SK-N-SH treated with all-trans-retinoic acid at 6 μM for 48 hours (cell line): Measurements from ENCODE around the gene SEMA4D.

ENCODE experiments used
- ATAC-seq: fragments of 200-7000 bp; cut with Tn5 transposase; 3 replicates; pipeline ENCODE4 v1.9.1; 2020; ENCODE audit warnings: mild to moderate bottlenecking, moderate library complexity
- ARNTL ChIP-seq: fragments of 450-650 bp; formaldehyde crosslinking; IDR thresholded peaks from 2 replicates; pipeline ENCODE4 v1.5.0; 2020; ENCODE audit warnings: low read depth, mild to moderate bottlenecking, moderate library complexity, borderline replicate concordance
- BACH2 ChIP-seq: fragments of 250-450 bp; sonication (Bioruptor Pico); IDR thresholded peaks from 2 replicates; pipeline ENCODE4 v1.9.0; 2021; ENCODE audit warnings: mild to moderate bottlenecking, borderline replicate concordance
- CREB5 ChIP-seq: fragments of 250-450 bp; sonication (Bioruptor Pico); IDR thresholded peaks from 2 replicates; pipeline ENCODE4 v1.5.1; 2020; ENCODE audit warnings: low read depth, mild to moderate bottlenecking, moderate library complexity
- CSDC2 ChIP-seq: fragments of 250-450 bp; sonication (Bioruptor Pico); IDR thresholded peaks from 2 replicates; pipeline ENCODE4 v1.5.0; 2020; ENCODE audit warnings: mild to moderate bottlenecking, moderate library complexity
- ESRRG ChIP-seq: fragments of 250-450 bp; sonication (Bioruptor Pico); IDR thresholded peaks from 2 replicates; pipeline ENCODE4 v1.6.1; 2021; ENCODE audit warnings: mild to moderate bottlenecking
- GLIS3 ChIP-seq: fragments of 250-450 bp; sonication (Bioruptor Pico); IDR thresholded peaks from 2 replicates; pipeline ENCODE4 v1.5.0; 2020; ENCODE audit warnings: mild to moderate bottlenecking, moderate library complexity
- ISL1 ChIP-seq: fragments of 250-450 bp; sonication (Bioruptor Pico); IDR thresholded peaks from 2 replicates; pipeline ENCODE4 v2.1.2; 2022; ENCODE audit warnings: mild to moderate bottlenecking, moderate library complexity
- OSR1 ChIP-seq: fragments of 250-450 bp; sonication (Bioruptor Pico); IDR thresholded peaks from 2 replicates; pipeline ENCODE4 v1.8.0; 2022; ENCODE audit warnings: moderate library complexity, mild to moderate bottlenecking, inconsistent platforms
- PATZ1 ChIP-seq: fragments of 250-450 bp; sonication (Bioruptor Pico); IDR thresholded peaks from 2 replicates; pipeline ENCODE4 v1.8.0; 2020; ENCODE audit warnings: mild to moderate bottlenecking, moderate library complexity, borderline replicate concordance
- PPARA ChIP-seq: fragments of 250-450 bp; sonication (Bioruptor Pico); IDR thresholded peaks from 2 replicates; pipeline ENCODE4 v1.5.0; 2020; ENCODE audit warnings: mild to moderate bottlenecking, borderline replicate concordance
- RARB ChIP-seq: fragments of 250-450 bp; sonication (Bioruptor Pico); IDR thresholded peaks from 2 replicates; pipeline ENCODE4 v1.8.0; 2021; ENCODE audit warnings: mild to moderate bottlenecking, moderate library complexity
- SNAI2 ChIP-seq: fragments of 250-450 bp; sonication (Bioruptor Pico); IDR thresholded peaks from 2 replicates; pipeline ENCODE4 v1.5.0; 2020; ENCODE audit warnings: mild to moderate bottlenecking, moderate library complexity
- TCF4 ChIP-seq: fragments of 250-450 bp; sonication (Bioruptor Pico); IDR thresholded peaks from 2 replicates; pipeline ENCODE4 v1.8.0; 2021; ENCODE audit warnings: mild to moderate bottlenecking, moderate library complexity, borderline replicate concordance
- ZC3H10 ChIP-seq: fragments of 250-450 bp; sonication (Bioruptor Pico); IDR thresholded peaks from 2 replicates; pipeline ENCODE4 v1.5.1; 2021; ENCODE audit warnings: mild to moderate bottlenecking, moderate library complexity
- ZFP3 ChIP-seq: fragments of 250-450 bp; sonication (Bioruptor Pico); IDR thresholded peaks from 2 replicates; pipeline ENCODE4 v1.5.0; 2020; ENCODE audit warnings: mild to moderate bottlenecking, moderate library complexity
- ZFP30 ChIP-seq: fragments of 450-650 bp; formaldehyde crosslinking; IDR thresholded peaks from 2 replicates; pipeline ENCODE4 v1.5.0; 2022; ENCODE audit warnings: mild to moderate bottlenecking, moderate library complexity
- ZNF565 ChIP-seq: fragments of 450-650 bp; formaldehyde crosslinking; conservative IDR thresholded peaks from 2 replicates; pipeline ENCODE4 v1.5.0; 2020; ENCODE audit warnings: low read depth, mild to moderate bottlenecking, moderate library complexity
- ZNF70 ChIP-seq: fragments of 450-650 bp; formaldehyde crosslinking; IDR thresholded peaks from 2 replicates; pipeline ENCODE4 v1.5.0; 2020; ENCODE audit warnings: mild to moderate bottlenecking, moderate library complexity
- ZNF8 ChIP-seq: fragments of 450-650 bp; formaldehyde crosslinking; IDR thresholded peaks from 2 replicates; pipeline ENCODE4 v1.5.0; 2020; ENCODE audit warnings: mild to moderate bottlenecking, moderate library complexity
- TF ChIP-seq, protein P1 (sequence below): fragments of 250-450 bp; sonication (Bioruptor Pico); IDR thresholded peaks from 2 replicates; pipeline ENCODE4 v1.5.0; 2020; ENCODE audit warnings: mild to moderate bottlenecking, moderate library complexity
- TF ChIP-seq, protein P2 (sequence below): fragments of 250-450 bp; sonication (Bioruptor Pico); IDR thresholded peaks from 2 replicates; pipeline ENCODE4 v1.8.0; 2021; ENCODE audit warnings: low read depth, mild to moderate bottlenecking, moderate library complexity, borderline replicate concordance

SEMA4D gene

DNA sequence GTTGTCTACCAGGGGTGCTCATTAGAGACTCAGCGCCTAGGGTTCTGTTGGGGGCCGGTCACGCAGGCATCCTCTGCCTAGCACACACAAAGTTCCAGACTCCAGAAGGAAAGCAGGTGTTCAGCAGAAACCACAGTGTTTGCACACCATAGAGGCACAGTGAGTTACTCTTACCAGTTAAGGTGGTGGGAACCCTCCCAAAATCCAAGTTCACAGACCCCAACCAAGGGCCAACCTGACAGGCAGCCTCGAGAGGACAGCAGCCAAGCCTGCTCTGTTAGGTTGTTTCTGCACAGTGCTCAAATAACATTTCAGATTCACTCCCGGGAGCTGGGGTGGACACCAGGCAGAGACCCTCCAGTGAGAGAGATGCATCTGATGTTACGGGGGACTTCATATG is 143.4 kb downstream of the SEMA4D start (continued):
- no peak for TF ChIP-seq CSDC2
- TF ChIP-seq BACH2 (CRISPR knock-in tag) = no peak
- TF ChIP-seq ZNF8 (CRISPR knock-in tag) = no peak

GRCh38 chr9:89353989-89354388 is 143.9 kb downstream of the SEMA4D start:
- ATAC-seq = no peak
- TF ChIP-seq SNAI2 (CRISPR knock-in tag) (no peak), TCF4 (no peak), ZNF70 (CRISPR knock-in tag) (no peak), ZC3H10 (CRISPR knock-in tag) (no peak), CREB5 (CRISPR knock-in tag) (no peak), ISL1 (no peak)
- TF ChIP-seq, protein P1, sequence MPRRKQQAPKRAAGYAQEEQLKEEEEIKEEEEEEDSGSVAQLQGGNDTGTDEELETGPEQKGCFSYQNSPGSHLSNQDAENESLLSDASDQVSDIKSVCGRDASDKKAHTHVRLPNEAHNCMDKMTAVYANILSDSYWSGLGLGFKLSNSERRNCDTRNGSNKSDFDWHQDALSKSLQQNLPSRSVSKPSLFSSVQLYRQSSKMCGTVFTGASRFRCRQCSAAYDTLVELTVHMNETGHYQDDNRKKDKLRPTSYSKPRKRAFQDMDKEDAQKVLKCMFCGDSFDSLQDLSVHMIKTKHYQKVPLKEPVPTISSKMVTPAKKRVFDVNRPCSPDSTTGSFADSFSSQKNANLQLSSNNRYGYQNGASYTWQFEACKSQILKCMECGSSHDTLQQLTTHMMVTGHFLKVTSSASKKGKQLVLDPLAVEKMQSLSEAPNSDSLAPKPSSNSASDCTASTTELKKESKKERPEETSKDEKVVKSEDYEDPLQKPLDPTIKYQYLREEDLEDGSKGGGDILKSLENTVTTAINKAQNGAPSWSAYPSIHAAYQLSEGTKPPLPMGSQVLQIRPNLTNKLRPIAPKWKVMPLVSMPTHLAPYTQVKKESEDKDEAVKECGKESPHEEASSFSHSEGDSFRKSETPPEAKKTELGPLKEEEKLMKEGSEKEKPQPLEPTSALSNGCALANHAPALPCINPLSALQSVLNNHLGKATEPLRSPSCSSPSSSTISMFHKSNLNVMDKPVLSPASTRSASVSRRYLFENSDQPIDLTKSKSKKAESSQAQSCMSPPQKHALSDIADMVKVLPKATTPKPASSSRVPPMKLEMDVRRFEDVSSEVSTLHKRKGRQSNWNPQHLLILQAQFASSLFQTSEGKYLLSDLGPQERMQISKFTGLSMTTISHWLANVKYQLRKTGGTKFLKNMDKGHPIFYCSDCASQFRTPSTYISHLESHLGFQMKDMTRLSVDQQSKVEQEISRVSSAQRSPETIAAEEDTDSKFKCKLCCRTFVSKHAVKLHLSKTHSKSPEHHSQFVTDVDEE (CRISPR knock-in tag) = no peak

DNA sequence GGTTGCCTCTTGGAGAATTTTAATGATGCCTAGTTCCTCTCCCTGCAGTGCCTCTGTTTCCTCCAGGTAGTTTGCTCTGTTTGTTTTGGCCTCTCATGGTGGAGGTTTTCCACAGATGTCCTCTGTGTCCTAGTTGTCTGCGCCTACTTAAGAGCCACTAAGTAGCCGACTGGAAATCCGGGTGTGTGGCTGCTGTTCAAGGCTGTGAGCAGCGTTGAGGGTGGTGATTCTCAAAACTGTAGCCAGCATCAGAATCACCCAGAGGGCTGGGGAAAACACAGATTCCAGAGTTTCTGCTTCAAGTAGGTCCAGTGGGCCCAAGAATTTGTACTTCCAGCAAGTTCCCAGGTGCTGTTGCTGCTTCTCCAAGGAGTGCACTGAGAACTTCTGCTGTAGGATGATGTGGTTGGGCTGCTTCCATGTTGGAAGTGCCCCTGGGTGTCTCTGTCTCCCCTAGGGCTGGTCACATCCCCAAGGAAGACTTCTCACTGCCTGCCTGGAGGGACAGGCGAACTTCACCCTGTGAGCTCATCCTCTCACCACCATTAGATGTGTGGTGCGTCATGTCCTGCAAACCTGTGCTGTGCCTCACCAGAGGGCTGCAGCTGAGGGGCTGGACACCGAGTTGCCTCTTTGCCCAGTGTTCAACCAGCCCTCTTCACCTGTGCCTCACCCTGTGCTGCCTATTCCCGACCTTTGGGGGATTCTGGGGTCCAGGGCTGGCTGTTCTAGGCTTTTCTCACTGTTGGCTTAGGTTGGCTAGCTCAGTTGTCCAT is 144.9 kb downstream of the SEMA4D start:
- ATAC-seq = no peak
- TF ChIP-seq BACH2 (CRISPR knock-in tag) (no peak), ESRRG (CRISPR knock-in tag) (no peak), PATZ1 (CRISPR knock-in tag) (no peak), ZNF70 (CRISPR knock-in tag) (no peak), ZNF565 (CRISPR knock-in tag) (no peak), ZNF8 (CRISPR knock-in tag) (no peak), PPARA (no peak), ARNTL (CRISPR knock-in tag) (no peak), TCF4 (no peak), CREB5 (CRISPR knock-in tag) (no peak), ZFP3 (no peak), OSR1 (CRISPR knock-in tag) (no peak), RARB (CRISPR knock-in tag) (no peak), ZFP30 (CRISPR knock-in tag) (no peak), CSDC2 (no peak), GLIS3 (CRISPR knock-in tag) (no peak)
- TF ChIP-seq, protein P2, sequence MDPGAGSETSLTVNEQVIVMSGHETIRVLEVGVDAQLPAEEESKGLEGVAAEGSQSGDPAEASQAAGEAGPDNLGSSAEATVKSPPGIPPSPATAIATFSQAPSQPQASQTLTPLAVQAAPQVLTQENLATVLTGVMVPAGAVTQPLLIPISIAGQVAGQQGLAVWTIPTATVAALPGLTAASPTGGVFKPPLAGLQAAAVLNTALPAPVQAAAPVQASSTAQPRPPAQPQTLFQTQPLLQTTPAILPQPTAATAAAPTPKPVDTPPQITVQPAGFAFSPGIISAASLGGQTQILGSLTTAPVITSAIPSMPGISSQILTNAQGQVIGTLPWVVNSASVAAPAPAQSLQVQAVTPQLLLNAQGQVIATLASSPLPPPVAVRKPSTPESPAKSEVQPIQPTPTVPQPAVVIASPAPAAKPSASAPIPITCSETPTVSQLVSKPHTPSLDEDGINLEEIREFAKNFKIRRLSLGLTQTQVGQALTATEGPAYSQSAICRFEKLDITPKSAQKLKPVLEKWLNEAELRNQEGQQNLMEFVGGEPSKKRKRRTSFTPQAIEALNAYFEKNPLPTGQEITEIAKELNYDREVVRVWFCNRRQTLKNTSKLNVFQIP (CRISPR knock-in tag) = no peak
- TF ChIP-seq, protein P1 (CRISPR knock-in tag) = no peak
